Thyroid gland (tissue), 4 donors: ENCODE measurements around the gene ABCF2. TPM values are rescaled to one million over a fixed set of nuclear protein-coding genes. Genes with fewer than 3 reads are reported as not detected.

Experiments used
- DNase-seq, 2 donors: peaks; one replicate each; pipeline ENCODE4 v3.0.0-alpha.2; 2019
- H3K27ac ChIP-seq, 3 donors: fragments of 200-600 bp; sonication (generic); 1 replicate in 2 of 3; 2 replicates in 1 of 3; pipeline ENCODE4 v1.5.1; 2016 to 2019; ENCODE audit warnings: mild to moderate bottlenecking in 1 of 3, moderate library complexity in 1 of 3
- H3K27me3 ChIP-seq: fragments of 200-600 bp; sonication (generic); one replicate; pipeline ENCODE4 v1.5.1; 2019
- H3K36me3 ChIP-seq, 2 donors: fragments of 200-600 bp; sonication (generic); one replicate each; pipeline ENCODE4 v1.5.1; 2016 to 2019
- H3K4me1 ChIP-seq, 2 donors: fragments of 200-600 bp; sonication (generic); one replicate each; pipeline ENCODE4 v1.5.1; 2017 to 2019
- H3K4me3 ChIP-seq, 3 donors: fragments of 200-600 bp; sonication (generic); replicated peaks in 1 of 3; 1 replicate in 2 of 3; 2 replicates in 1 of 3; pipeline ENCODE4 v1.5.1; 2016; ENCODE audit warnings: mild to moderate bottlenecking in 1 of 3
- H3K9me3 ChIP-seq: fragments of 200-600 bp; sonication (generic); one replicate; pipeline ENCODE4 v1.5.1; 2017
- POLR2A ChIP-seq, 2 donors: fragments of 450-650 bp; IDR thresholded peaks; one replicate each; pipeline ENCODE4 v1.6.1; 2017; ENCODE audit warnings: antibody characterized with exemption in 2 of 2, mild to moderate bottlenecking in 2 of 2, moderate library complexity in 1 of 2
- WGBS, 2 donors: methylation state at CpG; one replicate each; pipeline ENCODE4 v1.1.5; 2017; 5-methylcytosine and 5-hydroxymethylcytosine counted together
- intact Hi-C: fragments of 100-400 bp; cut with DNase I; formaldehyde crosslinking; loops from one replicate; pipeline ENCODE4 v1.15.1; 2023
- total RNA-seq, 4 donors: library from RNA; depleted of rRNA; stranded (reverse); fragments of >200 nt; gene quantifications; one replicate each; pipeline ENCODE4 v1.2.3, GENCODE V29; 2016
- TF ChIP-seq, protein P1 (sequence below), 6 experiments: fragments of 200-600 bp in 3 of 6; fragments of 450-650 bp in 3 of 6; sonication (generic) in 3 of 6; IDR thresholded peaks; one replicate each; pipeline ENCODE4 v1.5.1; 2016 to 2019; ENCODE audit warnings: antibody characterized with exemption in 6 of 6, mild to moderate bottlenecking in 2 of 6, inconsistent platforms in 1 of 6, moderate library complexity in 1 of 6

ABCF2 gene
- total RNA-seq, 4 donors from 2014 or later: 23.8 to 39.4 (median 34.1) TPM

DNA sequence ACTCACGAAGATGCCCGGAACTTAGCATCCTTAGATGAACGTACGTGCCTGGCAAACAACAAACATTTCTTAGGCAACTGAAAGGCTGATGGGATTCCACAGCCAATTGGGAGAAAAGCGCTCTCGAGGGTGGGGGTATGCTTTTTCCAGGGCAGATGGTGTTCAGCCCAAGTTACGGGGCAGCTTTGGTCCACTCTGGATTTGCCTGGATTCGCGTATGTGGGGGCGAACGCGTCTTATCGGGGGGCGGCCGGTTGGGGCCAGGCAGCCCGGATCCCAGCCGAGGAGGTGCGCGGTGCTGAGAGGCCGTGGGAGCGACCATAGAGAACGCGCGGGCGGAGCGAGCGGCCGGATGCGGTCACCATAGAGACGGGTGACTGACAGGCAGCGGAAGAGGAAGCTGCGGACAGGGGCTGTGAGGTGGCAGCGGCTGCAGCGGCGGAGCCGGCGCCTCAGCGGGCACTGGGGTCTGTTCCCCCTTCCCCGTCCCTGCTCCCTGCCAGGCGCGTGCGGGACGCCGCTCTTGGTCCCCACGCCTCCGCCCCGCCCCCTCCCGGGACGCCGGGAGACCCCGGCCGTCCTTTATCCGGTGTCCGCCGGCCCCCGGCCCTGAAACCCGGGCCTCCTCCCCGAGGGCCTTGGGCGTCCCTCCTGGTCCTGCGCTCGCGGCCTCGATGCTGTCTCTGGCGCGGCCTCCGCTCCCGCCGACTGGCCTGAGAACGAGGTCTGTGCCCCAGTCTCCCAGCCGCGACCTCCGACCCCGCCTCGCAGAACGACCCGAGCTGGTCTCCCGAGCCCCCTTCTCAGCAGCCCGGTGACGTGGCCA lies 5.3 kb upstream of the ABCF2 start, which contains the start of gene CHPF2:
TSS of gene CHPF2 (plus strand) at position 393 of the 826 bp plus-strand sequence. CDS start 1,529 bp downstream, outside the sequence.
- TF ChIP-seq, protein P1, sequence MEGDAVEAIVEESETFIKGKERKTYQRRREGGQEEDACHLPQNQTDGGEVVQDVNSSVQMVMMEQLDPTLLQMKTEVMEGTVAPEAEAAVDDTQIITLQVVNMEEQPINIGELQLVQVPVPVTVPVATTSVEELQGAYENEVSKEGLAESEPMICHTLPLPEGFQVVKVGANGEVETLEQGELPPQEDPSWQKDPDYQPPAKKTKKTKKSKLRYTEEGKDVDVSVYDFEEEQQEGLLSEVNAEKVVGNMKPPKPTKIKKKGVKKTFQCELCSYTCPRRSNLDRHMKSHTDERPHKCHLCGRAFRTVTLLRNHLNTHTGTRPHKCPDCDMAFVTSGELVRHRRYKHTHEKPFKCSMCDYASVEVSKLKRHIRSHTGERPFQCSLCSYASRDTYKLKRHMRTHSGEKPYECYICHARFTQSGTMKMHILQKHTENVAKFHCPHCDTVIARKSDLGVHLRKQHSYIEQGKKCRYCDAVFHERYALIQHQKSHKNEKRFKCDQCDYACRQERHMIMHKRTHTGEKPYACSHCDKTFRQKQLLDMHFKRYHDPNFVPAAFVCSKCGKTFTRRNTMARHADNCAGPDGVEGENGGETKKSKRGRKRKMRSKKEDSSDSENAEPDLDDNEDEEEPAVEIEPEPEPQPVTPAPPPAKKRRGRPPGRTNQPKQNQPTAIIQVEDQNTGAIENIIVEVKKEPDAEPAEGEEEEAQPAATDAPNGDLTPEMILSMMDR (IDR thresholded peaks at IDR 0.05): no peak
- peak; percentile 20 to 82 for TF ChIP-seq POLR2A (IDR thresholded peaks at IDR 0.05)
- DNase-seq: peak; percentile 92
- intact Hi-C loops: no loop called here
- Histone ChIP-seq H3K4me3 (peak within 1 kb of the TSS; percentile 75 to 96 (median 94)), H3K27me3 (no peaks in the 10 kb centered on the region), H3K27ac (peak within 1 kb of the TSS; percentile 45 to 79 (median 56)), H3K4me1 (peaks cover 8 to 25% of the 10 kb centered on the region in 2 donors), H3K36me3 (peaks cover 13 to 18% of the 10 kb centered on the region in 2 donors), H3K9me3 (no peaks in the 10 kb centered on the region)
- 2% methylated on average over 24 to 32 of the region's 79 CpGs for WGBS, 2 donors

DNA sequence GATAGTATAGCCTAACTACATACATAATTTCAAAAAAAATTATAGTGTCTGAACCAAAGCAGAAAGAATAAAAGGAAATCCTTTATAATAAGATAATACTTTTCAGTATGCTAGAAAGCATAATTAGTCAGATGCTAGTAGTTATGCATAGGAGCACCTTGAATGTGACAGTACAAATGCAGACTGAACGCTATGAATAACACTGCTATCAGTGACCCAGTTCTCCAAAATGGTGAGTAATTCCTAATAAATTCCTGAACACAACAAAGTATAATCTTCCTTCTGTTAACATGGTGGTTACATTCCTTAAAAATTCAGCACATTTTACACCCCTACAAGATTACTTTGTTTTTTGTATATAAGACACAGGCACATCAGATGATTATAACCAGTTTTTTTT lies 4.1 kb upstream of the ABCF2 start:
- Histone ChIP-seq H3K9me3 (no peaks in the 10 kb centered on the region), H3K4me1 (peaks cover 13 to 29% of the 10 kb centered on the region in 2 donors), H3K27me3 (no peaks in the 10 kb centered on the region), H3K4me3 (no peak overlapping the region), H3K27ac (no peak overlapping the region), H3K36me3 (peaks cover 8 to 15% of the 10 kb centered on the region in 2 donors)
- intact Hi-C loops: no loop called here
- 73 to 80% methylated on average over 1 of the region's 1 CpG for WGBS, 2 donors
- no peak for DNase-seq
- TF ChIP-seq POLR2A (IDR thresholded peaks at IDR 0.05): no peak
- TF ChIP-seq, protein P1 (IDR thresholded peaks at IDR 0.05): no peak

DNA sequence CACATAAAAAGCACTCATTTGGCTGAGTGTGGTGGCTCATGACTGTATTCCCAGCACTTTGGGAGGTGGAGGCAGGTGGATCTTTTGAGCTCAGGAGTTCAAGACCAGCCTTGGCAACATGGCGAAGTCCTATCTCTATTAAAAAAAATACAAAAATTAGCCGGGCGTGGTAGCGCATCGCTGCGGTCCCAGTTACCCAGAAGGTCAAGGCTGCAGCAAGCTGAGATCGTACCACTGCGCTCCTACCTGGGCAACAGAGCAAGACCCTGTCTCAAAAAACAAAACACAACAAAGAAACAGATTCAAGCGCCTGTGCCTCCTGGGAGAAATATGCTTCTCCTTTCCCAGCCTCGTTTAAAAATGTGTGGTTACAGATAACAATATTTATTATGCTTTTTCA lies 2.2 kb upstream of the ABCF2 start:
- Histone ChIP-seq H3K27ac (no peak overlapping the region), H3K4me1 (peaks cover 21 to 36% of the 10 kb centered on the region in 2 donors), H3K36me3 (peaks cover 0 to 6% of the 10 kb centered on the region in 2 donors), H3K9me3 (no peaks in the 10 kb centered on the region), H3K27me3 (no peaks in the 10 kb centered on the region), H3K4me3 (no peak overlapping the region)
- WGBS, 2 donors: 90 to 91% methylated on average over 10 of the region's 10 CpGs
- intact Hi-C loops: no loop called here
- DNase-seq: no peak
- no peak for TF ChIP-seq POLR2A (IDR thresholded peaks at IDR 0.05)
- TF ChIP-seq, protein P1 (IDR thresholded peaks at IDR 0.05): no peak

DNA sequence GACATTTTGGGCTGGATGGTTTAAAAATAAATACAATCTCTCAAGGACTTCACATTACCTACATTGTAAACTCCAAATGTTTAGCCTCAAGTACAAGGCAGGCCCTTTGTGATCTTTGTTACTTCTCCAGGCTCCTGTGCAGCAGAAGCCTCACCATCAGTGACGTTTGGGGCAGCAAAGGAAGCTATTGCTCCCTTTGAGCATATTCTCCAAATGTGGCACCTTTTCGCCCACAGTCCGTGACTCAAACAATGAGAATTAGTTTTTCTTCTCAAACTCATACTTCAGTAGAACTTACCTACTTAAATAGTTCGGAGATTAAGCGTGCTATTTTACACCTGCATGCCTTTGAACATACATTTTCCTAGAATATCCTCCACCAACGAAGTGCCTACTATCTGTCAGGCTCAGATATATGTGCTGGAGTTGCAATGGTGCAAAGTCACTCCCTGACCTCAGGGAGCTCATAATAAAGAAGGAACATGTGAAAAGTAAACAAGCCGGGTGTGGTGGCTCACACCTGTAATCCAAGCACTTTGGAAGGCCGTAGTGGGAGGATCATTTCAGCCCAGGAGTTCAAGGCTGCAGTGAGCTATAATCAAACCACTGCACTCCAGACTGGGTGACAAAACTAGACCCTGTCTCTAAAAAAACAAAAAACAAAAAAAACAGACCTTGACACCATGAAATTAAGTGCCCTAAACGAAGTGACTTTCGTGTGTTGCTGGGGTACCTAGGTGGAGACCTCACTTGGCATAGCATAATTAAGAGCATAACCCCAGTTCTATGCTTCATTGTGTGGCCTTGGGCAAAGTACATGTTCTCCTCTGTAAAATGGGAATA lies 1.2 kb upstream of the ABCF2 start:
- DNase-seq: no peak
- intact Hi-C loops: no loop called here
- TF ChIP-seq POLR2A (IDR thresholded peaks at IDR 0.05): no peak
- TF ChIP-seq, protein P1 (IDR thresholded peaks at IDR 0.05): no peak
- whole genome bisulfite sequencing, 2 donors: 73 to 75% methylated on average over 10 of the region's 10 CpGs
- Histone ChIP-seq H3K9me3 (no peaks in the 10 kb centered on the region), H3K27ac (peak overlapping the region; percentile 60 to 65 (median 65)), H3K4me3 (peak overlapping the region in 1 of 3 donors; percentile 69), H3K27me3 (no peaks in the 10 kb centered on the region), H3K4me1 (peaks cover 14 to 27% of the 10 kb centered on the region in 2 donors), H3K36me3 (peaks cover 10 to 14% of the 10 kb centered on the region in 2 donors)
